Pancreas (tissue), 10 donors: Measurements from ENCODE around the gene THSD7A. TPM values are rescaled to one million over a fixed set of nuclear protein-coding genes. Genes with fewer than 3 reads are reported as not detected.

Experiments used
- ATAC-seq, 4 donors: fragments of 200-7000 bp; cut with Tn5 transposase; one replicate each; pipeline versions ENCODE4 v1.8.0 to v1.9.1; 2020; ENCODE audit warnings: mild to moderate bottlenecking in 4 of 4, moderate library complexity in 4 of 4
- DNase-seq, 6 donors: peaks; one replicate each; pipeline ENCODE4 v3.0.0-alpha.2; 2020
- FAIRE-seq: peaks from 2 replicates; lab custom pipeline; 2012; peaks lifted over from hg19 to GRCh38; lab: Jason Lieb, UNC
- H3K27ac ChIP-seq, 4 donors: fragments of 200-600 bp; sonication (generic); 1 replicate in 3 of 4; 2 replicates in 1 of 4; pipeline versions ENCODE4 v1.5.0 to v1.8.0; 2020
- H3K27me3 ChIP-seq, 4 donors: fragments of 200-600 bp; one replicate each; pipeline ENCODE4 v1.8.0; 2021
- H3K36me3 ChIP-seq, 3 donors: fragments of 200-600 bp; sonication (generic) in 1 of 3; one replicate each; pipeline versions ENCODE4 v1.5.0 to v1.8.0; 2020 to 2021
- H3K4me1 ChIP-seq, 3 donors: fragments of 200-600 bp; one replicate each; pipeline ENCODE4 v1.8.0; 2021
- H3K4me3 ChIP-seq, 4 donors: fragments of 200-600 bp; sonication (generic) in 2 of 4; one replicate each; pipeline versions ENCODE4 v1.5.0 to v1.8.0; 2020 to 2021
- H3K9me3 ChIP-seq, 4 donors: fragments of 200-600 bp; one replicate each; pipeline ENCODE4 v1.8.0; 2021
- WGBS, 2 donors: extraction: QIAGEN DNeasy Blood & Tissue Kit; methylation state at CpG; one replicate each; pipeline ENCODE4 v1.1.7; 2013; 5-methylcytosine and 5-hydroxymethylcytosine counted together
- intact Hi-C, 3 donors: fragments of 100-400 bp; cut with DNase I; formaldehyde crosslinking; loops; one replicate each; pipeline versions ENCODE4 v1.11.1 to v1.14.2; 2022
- polyA plus RNA-seq, 2 donors: library from polyadenylated mRNA; stranded (reverse); fragments of 200-250 nt; gene quantifications; one replicate each; pipeline ENCODE4 v1.2.3, GENCODE V29; 2013
- total RNA-seq, 6 donors: library from RNA; stranded (reverse); fragmentation: NEBNext Ultra II Directional in 4 of 6; extraction: Animal tissue kit (Norgen Biotek cat#: 25700) in 4 of 6; gene quantifications; one replicate each; pipeline versions ENCODE4 v1.2.1 to v1.2.4, GENCODE V29; 2021 to 2023
- TF ChIP-seq, protein P1 (sequence below), 4 donors: fragments of 200-600 bp; sonication (generic) in 3 of 4; IDR thresholded peaks; one replicate each; pipeline versions ENCODE4 v1.5.0 to v1.8.0; 2021; ENCODE audit warnings: antibody characterized with exemption in 4 of 4
- donor health status: healthy with polysubstance abuse.
- donor health status: DM: no; HTN: no; CAD: no; lungs with moderate emphysema.
- donor health status: DM: no; HTN: no; CAD: no.
- donor health status: control.
- donor health status: control.
- donor health status: Bipolar disorder and iron deficiency.
- donor health status: DM: yes; HTN: yes; CAD: no.
- donor health status: DM: no; HTN: no; CAD: no.
- donor health status: DM: no; HTN: no; CAD: no.
- donor health status: DM: yes; HTN: yes; CAD: no.

The THSD7A gene
- total and polyA plus RNA-seq, 8 donors = 0.30 to 3.7 (median 0.90) TPM

DNA sequence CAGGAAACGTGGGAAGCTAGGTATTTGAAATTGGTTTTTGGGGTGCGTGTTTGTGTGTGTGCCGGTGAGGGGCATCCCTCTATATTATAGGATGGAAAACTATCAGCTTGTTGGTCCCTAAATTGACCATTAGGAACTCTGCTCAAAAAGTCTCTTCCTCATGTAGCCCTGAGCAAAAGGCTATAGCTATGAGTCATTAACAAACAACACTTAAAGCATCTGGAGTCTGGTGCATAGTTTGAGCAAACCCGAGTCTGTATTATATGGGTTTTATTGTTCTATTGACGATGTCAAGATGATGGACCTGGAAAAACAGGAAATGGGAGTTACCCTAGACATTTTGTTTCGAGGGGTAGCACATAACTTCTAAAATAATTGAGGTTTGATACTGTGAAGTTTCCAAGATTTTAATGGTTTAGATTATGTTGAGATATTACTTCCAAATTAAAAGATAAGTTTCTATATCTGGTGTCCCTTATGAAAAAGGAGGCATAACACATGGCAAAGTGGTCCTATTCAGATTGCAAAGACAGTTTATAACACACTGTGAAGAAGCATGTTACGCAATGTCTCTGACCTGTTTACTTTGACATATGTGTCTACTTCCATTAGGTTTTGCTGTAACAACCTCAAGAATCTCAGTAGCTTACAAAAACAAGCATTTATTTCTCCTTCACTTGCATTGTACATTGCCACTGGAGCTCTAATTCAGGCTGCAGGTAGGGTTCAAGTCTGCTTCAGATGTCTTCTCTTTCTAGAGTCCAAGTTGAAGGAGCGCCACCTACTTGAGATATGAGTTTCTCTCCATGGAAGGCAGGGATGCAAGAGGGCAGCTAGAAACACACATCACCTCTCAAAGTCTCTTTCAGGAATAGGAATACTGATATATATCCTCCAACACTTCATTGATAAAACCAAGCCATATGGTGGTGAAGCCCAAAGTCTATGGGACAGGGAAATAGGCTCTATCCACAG is 500.6 kb downstream of the THSD7A start:
- WGBS, 2 donors = 67 to 69% methylated on average over 8 of the region's 8 CpGs
- Histone ChIP-seq H3K9me3 (no peaks in the 10 kb centered on the region), H3K27ac (no peak overlapping the region), H3K27me3 (no peaks in the 10 kb centered on the region), H3K36me3 (no peaks in the 10 kb centered on the region), H3K4me1 (no peaks in the 10 kb centered on the region), H3K4me3 (no peak overlapping the region)
- DNase-seq = no peak
- intact Hi-C loops = no loop called here
- no peak for ATAC-seq
- FAIRE-seq = no peak
- TF ChIP-seq, protein P1, sequence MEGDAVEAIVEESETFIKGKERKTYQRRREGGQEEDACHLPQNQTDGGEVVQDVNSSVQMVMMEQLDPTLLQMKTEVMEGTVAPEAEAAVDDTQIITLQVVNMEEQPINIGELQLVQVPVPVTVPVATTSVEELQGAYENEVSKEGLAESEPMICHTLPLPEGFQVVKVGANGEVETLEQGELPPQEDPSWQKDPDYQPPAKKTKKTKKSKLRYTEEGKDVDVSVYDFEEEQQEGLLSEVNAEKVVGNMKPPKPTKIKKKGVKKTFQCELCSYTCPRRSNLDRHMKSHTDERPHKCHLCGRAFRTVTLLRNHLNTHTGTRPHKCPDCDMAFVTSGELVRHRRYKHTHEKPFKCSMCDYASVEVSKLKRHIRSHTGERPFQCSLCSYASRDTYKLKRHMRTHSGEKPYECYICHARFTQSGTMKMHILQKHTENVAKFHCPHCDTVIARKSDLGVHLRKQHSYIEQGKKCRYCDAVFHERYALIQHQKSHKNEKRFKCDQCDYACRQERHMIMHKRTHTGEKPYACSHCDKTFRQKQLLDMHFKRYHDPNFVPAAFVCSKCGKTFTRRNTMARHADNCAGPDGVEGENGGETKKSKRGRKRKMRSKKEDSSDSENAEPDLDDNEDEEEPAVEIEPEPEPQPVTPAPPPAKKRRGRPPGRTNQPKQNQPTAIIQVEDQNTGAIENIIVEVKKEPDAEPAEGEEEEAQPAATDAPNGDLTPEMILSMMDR (IDR thresholded peaks at IDR 0.05) = no peak

DNA sequence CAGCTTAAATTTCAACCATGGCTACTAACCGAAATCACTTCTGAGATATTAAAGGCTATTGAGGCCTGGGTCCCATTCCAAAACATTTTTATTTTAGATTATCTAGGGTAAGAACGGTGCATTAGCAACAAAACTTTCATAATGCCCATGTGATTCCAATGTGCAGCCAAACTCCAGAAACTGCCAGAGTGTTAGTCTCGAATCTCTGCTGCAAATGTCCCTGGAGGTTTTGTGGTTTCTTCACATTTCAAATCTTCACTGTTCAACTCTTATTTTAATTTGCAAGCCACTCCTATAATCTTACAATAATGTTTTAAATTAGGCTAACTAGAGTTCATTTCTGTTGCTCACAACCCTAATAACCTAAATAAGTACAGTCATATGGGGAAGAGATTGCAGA is 501.3 kb downstream of the THSD7A start:
- no peaks in the 10 kb centered on the region for H3K27me3 ChIP-seq
- no peak overlapping the region for H3K27ac ChIP-seq
- DNase-seq (no peak), ATAC-seq (no peak), FAIRE-seq (no peak)
- H3K4me1 ChIP-seq = no peaks in the 10 kb centered on the region
- H3K36me3 ChIP-seq = no peaks in the 10 kb centered on the region
- intact Hi-C loops = no loop called here
- no peaks in the 10 kb centered on the region for H3K9me3 ChIP-seq
- no peak overlapping the region for H3K4me3 ChIP-seq
- TF ChIP-seq, protein P1 (IDR thresholded peaks at IDR 0.05) = no peak
- 52 to 71% methylated on average over 3 of the region's 3 CpGs for WGBS, 2 donors

DNA sequence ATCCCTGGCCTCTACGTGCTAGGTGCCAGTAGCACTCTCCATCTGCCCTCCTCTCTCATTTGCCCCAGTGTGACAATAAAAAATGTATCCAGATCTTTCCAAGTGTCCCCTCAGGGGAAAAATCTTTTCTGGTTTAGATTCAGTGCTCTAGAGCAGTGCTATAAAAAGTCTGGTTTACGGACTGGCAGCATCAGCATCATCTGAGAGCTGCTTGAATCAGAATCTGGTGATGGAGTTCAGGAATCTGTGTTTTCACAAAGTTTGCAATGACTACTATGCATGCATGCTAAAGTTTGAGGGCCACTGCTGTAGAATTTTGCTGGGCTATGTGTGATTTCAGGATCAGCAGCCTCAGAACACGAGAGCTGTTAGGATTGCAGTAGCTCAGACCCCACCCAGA is 501.8 kb downstream of the THSD7A start:
- intact Hi-C loops = no loop called here
- no peak for FAIRE-seq

DNA sequence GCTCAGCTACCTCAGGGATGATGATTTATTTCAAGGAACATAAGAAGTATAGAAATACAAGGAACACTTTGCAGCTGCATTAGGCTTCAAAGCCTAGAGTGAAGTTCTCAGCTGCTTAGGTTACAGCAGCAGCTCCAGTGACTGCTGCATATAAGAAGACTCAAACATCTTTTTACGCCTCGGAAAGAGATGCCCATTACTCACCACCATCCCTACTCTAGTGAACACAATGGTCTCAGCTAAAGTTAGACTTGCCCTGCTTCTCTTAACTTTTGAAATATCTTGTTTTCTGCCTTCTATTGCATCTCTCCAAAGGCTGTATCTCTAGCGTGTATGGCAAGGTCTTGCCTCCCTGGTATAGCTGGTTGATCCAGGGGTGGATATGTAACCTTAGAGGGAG is 502.4 kb downstream of the THSD7A start:
- H3K27me3 ChIP-seq = no peaks in the 10 kb centered on the region
- TF ChIP-seq, protein P1 (IDR thresholded peaks at IDR 0.05) = no peak
- no peak for FAIRE-seq
- intact Hi-C loops = no loop called here
- no peaks in the 10 kb centered on the region for H3K9me3 ChIP-seq
- ATAC-seq = no peak
- no peak for DNase-seq
- no peak overlapping the region for H3K27ac ChIP-seq
- no peaks in the 10 kb centered on the region for H3K36me3 ChIP-seq
- WGBS, 2 donors = 58 to 71% methylated on average over 3 of the region's 3 CpGs
- H3K4me3 ChIP-seq = no peak overlapping the region
- no peaks in the 10 kb centered on the region for H3K4me1 ChIP-seq

More for the DNA sequence above, 501.8 kb downstream of the THSD7A start:
- no peaks in the 10 kb centered on the region for H3K36me3 ChIP-seq
- no peaks in the 10 kb centered on the region for H3K9me3 ChIP-seq
- no peaks in the 10 kb centered on the region for H3K27me3 ChIP-seq
- TF ChIP-seq, protein P1 (IDR thresholded peaks at IDR 0.05) = no peak
- H3K4me3 ChIP-seq = no peak overlapping the region
- no peak overlapping the region for H3K27ac ChIP-seq
- no peaks in the 10 kb centered on the region for H3K4me1 ChIP-seq
- no peak for ATAC-seq
- DNase-seq = no peak
- WGBS, 2 donors = 64 to 65% methylated on average over 3 of the region's 3 CpGs

DNA sequence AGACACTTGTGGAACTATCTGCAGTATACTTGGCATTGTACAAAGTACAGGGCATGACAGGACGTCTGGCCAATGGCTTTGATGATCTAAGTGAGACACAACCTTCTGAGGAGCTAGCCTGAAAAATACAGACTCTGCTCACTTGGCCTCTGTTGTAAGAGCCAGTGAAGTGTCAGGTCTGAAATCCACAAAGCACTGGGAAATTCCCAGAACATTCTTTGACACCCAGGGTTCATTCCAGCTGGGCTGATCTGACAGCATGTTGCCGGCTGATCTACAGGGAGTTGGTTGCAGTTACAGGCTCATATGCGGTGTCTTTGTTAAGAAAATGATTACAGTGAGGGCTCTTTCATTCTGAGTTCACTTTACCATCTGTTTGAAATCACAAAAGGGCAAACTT is 503.7 kb downstream of the THSD7A start:
- no peaks in the 10 kb centered on the region for H3K36me3 ChIP-seq
- TF ChIP-seq, protein P1 (IDR thresholded peaks at IDR 0.05) = no peak
- FAIRE-seq (no peak), DNase-seq (no peak), ATAC-seq (peak in 2 of 4 donors; percentile 27 to 67)
- intact Hi-C loops = no loop called here
- no peak overlapping the region for H3K27ac ChIP-seq
- H3K27me3 ChIP-seq = no peaks in the 10 kb centered on the region
- WGBS, 2 donors = 15 to 18% methylated on average over 3 of the region's 3 CpGs
- H3K4me3 ChIP-seq = no peak overlapping the region
- no peaks in the 10 kb centered on the region for H3K4me1 ChIP-seq
- H3K9me3 ChIP-seq = no peaks in the 10 kb centered on the region
